Nephron progenitor cell (in vitro differentiated cells): ENCODE data around the gene ACO1.
A peak's percentile ranks its signal among the peaks of the same experiment; 100 is the strongest.

ENCODE experiments used
- DNase-seq: peaks from one replicate; pipeline ENCODE4 v3.0.0; 2021
- H3K27ac Mint-ChIP-seq: 2 replicates; pipeline ENCODE4 v1.8.0; 2021; ENCODE audit warnings: mild to moderate bottlenecking, moderate library complexity, mixed read lengths
- H3K27me3 Mint-ChIP-seq: 2 replicates; pipeline ENCODE4 v1.8.0; 2021; ENCODE audit warnings: mild to moderate bottlenecking, low read depth, mixed read lengths; ENCODE audit not compliant: poor library complexity
- H3K36me3 Mint-ChIP-seq: 2 replicates; pipeline ENCODE4 v1.8.0; 2021; ENCODE audit warnings: low read depth, mixed read lengths
- H3K4me1 Mint-ChIP-seq: 2 replicates; pipeline ENCODE4 v1.8.0; 2021; ENCODE audit warnings: mixed read lengths
- H3K4me3 Mint-ChIP-seq: 2 replicates; pipeline ENCODE4 v1.8.0; 2021; ENCODE audit warnings: mild to moderate bottlenecking, moderate library complexity, mixed read lengths
- H3K9me3 Mint-ChIP-seq: 2 replicates; pipeline ENCODE4 v1.8.0; 2021; ENCODE audit warnings: mild to moderate bottlenecking, moderate library complexity, mixed read lengths
- CTCF ChIP-seq: fragments of 200-600 bp; sonication (generic); IDR thresholded peaks from 2 replicates; pipeline ENCODE4 v1.5.0; 2021; ENCODE audit warnings: antibody characterized with exemption

ACO1 gene

DNA sequence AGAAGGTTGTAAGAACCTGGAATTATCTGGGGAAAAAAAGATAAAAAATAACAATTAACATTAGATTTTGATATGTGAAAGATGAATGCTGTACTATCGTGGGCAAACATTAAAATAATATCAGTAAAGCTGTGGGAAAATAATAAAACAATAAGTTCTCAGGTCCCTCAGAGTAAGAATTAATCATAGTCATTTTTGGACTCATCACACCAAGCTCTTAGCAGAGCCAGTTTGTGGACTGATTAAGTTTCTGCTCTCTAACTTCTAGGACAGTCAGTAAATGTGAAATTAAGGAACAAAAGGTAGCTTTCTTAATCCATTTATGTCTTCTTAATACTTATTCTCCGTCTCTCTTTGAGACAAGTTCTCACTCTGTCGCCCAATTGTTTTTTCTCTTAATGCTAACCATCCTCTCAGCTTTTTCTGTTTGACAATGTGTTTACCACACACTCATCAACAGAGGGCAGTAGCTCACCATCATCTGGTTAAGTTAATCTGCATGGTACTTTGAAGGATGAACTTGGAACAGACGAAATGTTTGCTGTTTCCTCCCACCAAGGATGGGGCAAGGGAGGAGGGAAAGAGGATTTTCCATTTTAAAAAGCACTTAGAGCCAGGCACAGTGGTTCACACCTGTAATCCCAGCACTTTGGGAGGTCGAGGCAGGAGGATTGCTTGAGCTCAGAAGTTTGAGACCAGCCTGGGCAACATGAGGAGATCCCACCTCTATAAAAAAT lies 5.3 kb upstream of the ACO1 start:
- Mint-ChIP-seq H3K4me3 (peak overlapping the region; percentile 47), H3K36me3 (no peaks in the 10 kb centered on the region), H3K27ac (no peak overlapping the region), H3K27me3 (peaks cover 46% of the 10 kb centered on the region), H3K4me1 (peaks cover 20% of the 10 kb centered on the region), H3K9me3 (no peaks in the 10 kb centered on the region)
- TF ChIP-seq CTCF: peak; percentile 71
- DNase-seq: peak; percentile 33

DNA sequence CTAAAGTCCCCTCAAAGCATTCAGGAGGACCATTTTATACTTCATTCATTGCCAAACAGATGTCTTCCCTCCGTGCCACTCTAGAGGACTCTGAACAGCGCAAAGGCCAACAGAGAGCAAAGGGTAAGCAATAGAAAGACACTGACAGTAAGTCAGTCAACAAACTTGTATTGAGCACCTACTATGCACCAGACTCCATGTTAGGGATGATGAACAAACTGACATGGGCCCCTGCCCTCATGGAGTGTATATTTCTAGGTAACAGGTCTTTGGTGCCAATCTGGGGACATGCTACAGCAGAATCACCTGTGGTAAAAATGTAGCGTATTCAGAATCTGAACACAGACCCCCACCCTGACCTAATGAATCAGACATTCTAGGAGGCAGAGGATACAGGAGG lies 3.5 kb upstream of the ACO1 start:
- H3K27ac Mint-ChIP-seq: no peak overlapping the region
- H3K36me3 Mint-ChIP-seq: no peaks in the 10 kb centered on the region
- TF ChIP-seq CTCF: no peak
- H3K4me3 Mint-ChIP-seq: no peak overlapping the region
- H3K9me3 Mint-ChIP-seq: no peaks in the 10 kb centered on the region
- peaks cover 50% of the 10 kb centered on the region for H3K27me3 Mint-ChIP-seq
- H3K4me1 Mint-ChIP-seq: peaks cover 25% of the 10 kb centered on the region
- no peak for DNase-seq

DNA sequence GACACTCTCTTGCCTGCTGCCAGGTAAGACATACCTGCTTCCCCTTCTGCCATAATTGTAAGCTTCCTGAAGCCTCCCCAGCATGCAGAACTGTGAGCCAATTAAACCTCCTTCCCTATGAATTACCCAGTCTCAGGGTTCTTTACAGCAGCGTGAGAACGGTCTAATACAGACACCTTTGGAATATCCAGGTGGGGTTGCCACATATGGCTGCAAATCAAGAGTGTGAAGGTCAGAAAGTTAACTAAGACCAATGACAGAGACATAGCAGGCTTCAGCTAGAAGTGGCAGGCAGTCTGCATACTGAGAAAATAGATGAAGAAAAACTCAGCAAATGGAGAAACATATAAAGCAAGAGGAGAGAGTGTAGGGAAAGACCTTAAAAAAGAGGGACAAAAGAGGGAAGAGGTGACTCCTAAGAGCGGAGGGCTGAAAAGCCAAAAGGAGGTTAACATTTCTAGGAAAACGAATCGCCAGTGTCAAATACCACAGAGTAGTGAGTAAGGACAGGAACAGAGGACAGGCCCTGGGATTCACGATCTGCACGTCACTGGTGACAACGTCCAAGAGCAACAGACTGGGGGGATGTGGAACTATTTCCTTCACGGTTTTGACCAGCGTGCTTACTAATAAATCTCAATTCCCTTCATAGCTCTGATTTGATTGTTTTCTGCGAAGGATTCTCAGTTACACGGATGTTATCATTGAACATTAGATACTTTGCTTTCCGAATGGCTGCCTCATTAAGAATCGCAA lies 1.7 kb upstream of the ACO1 start:
- Mint-ChIP-seq H3K36me3 (no peaks in the 10 kb centered on the region), H3K4me1 (peaks cover 25% of the 10 kb centered on the region), H3K27ac (no peak overlapping the region), H3K27me3 (peaks cover 53% of the 10 kb centered on the region), H3K9me3 (no peaks in the 10 kb centered on the region), H3K4me3 (peak overlapping the region; percentile 25)
- TF ChIP-seq CTCF: no peak
- DNase-seq: no peak

- no peaks in the 10 kb centered on the region for H3K9me3 Mint-ChIP-seq
- no peak overlapping the region for H3K27ac Mint-ChIP-seq
- peaks cover 53% of the 10 kb centered on the region for H3K27me3 Mint-ChIP-seq
- TF ChIP-seq CTCF: no peak
- peak overlapping the region; percentile 83 for H3K4me3 Mint-ChIP-seq
- H3K4me1 Mint-ChIP-seq: peaks cover 20% of the 10 kb centered on the region
- no peak for DNase-seq
- no peaks in the 10 kb centered on the region for H3K36me3 Mint-ChIP-seq
These were observed 460 bp upstream of the ACO1 start for GRCh38 chr9:32384002-32384363.

- Mint-ChIP-seq H3K36me3 (no peaks in the 10 kb centered on the region), H3K27ac (no peak overlapping the region), H3K27me3 (peaks cover 45% of the 10 kb centered on the region), H3K4me3 (peak overlapping the region; percentile 94), H3K4me1 (peaks cover 15% of the 10 kb centered on the region), H3K9me3 (no peaks in the 10 kb centered on the region)
- no peak for DNase-seq
- TF ChIP-seq CTCF: no peak
These were observed 875 bp downstream of the ACO1 start for GRCh38 chr9:32385152-32385884.
